ENCODE measurements around the gene NCR2.

NCR2 gene

GRCh38 chr6:41332241-41332640 is 3.2 kb upstream of the NCR2 start:
- H3K79me2 ChIP-seq (ENCODE audit: control insufficient read depth, insufficient read depth, low read length, unreplicated experiment), result no peaks in the 10 kb centered on the region
- H3K36me3 ChIP-seq (ENCODE audit: insufficient read depth, low read length), result no peaks in the 10 kb centered on the region
- H3K27ac ChIP-seq (ENCODE audit: low read depth, low read length), result no peak overlapping the region
- H3K27me3 ChIP-seq (ENCODE audit: insufficient read depth, low read length), result peaks cover 87% of the 10 kb centered on the region
- no peak overlapping the region for H3K4me3 ChIP-seq (ENCODE audit: low read depth, low read length)
- H3K4me1 ChIP-seq (ENCODE audit: control insufficient read depth, insufficient read depth, low read length, unreplicated experiment), result no peaks in the 10 kb centered on the region
- H2AFZ ChIP-seq (ENCODE audit: low read length, unreplicated experiment), result no peak overlapping the region

DNA sequence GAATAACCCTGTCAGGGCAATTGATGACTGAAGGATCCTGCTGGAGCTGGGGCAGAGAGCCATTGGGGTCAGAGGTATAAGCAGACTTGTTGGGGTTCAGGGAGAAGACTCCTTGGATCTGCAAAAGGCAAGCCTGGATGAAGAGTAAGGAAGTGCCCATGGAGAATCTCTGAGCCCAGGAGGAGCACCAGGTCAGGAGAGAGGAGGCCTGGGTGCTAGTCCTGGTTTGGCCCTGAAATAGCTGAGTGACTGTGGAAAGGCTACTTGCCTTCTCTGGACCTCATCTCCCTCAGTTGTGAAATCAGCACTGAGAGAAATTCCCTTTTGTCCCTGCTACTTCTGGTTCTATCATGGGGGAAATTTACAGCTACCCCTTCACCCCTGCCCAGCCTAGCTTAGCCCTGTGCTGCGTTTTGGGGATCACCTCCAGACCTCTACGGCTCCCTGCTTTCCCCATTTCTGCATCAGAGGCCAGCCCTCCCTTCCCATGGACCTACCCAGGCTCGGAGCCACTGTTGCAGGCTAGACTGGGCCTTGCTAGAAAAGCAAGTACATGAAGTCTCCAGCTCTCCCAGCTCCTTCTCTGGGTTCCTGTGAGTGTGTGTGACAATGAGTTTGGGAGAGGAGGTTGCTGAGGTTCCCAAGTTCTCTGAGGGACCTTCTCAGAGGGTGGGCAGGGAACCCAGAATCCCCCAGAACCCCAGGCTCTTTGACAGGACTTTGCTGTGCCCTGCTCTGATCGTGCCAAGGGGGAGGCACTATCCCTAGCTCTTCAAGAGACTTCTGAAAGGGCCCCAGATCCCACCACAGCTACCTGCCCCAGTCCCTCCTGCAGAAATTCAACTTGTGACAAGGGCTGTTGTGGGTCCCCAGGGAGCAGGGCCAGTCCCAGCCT is 2.3 kb upstream of the NCR2 start:
- Histone ChIP-seq H3K27me3 (ENCODE audit: insufficient read depth, low read length) (peaks cover 86% of the 10 kb centered on the region), H3K4me1 (ENCODE audit: control insufficient read depth, insufficient read depth, low read length, unreplicated experiment) (no peaks in the 10 kb centered on the region), H3K79me2 (ENCODE audit: control insufficient read depth, insufficient read depth, low read length, unreplicated experiment) (no peaks in the 10 kb centered on the region), H3K27ac (ENCODE audit: low read depth, low read length) (no peak overlapping the region), H2AFZ (ENCODE audit: low read length, unreplicated experiment) (no peak overlapping the region), H3K4me3 (ENCODE audit: low read depth, low read length) (no peak overlapping the region), H3K36me3 (ENCODE audit: insufficient read depth, low read length) (no peaks in the 10 kb centered on the region)

GRCh38 chr6:41334482-41335040 is 847 bp upstream of the NCR2 start:
- H3K27me3 ChIP-seq (ENCODE audit: insufficient read depth, low read length), result peaks cover 86% of the 10 kb centered on the region

DNA sequence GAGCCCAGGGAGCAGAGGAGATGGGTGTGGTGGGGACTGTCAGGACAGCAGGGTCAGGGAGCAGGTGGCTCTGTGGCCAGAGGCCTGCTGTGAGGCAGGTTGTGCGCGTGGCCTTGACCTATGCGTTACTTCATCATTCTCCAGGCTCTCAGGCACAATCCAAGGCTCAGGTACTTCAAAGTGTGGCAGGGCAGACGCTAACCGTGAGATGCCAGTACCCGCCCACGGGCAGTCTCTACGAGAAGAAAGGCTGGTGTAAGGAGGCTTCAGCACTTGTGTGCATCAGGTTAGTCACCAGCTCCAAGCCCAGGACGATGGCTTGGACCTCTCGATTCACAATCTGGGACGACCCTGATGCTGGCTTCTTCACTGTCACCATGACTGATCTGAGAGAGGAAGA is 535 bp downstream of the NCR2 start:
- H2AFZ ChIP-seq (ENCODE audit: low read length, unreplicated experiment), result no peak overlapping the region
- peaks cover 83% of the 10 kb centered on the region for H3K27me3 ChIP-seq (ENCODE audit: insufficient read depth, low read length)
- no peak overlapping the region for H3K27ac ChIP-seq (ENCODE audit: low read depth, low read length)
- H3K4me1 ChIP-seq (ENCODE audit: control insufficient read depth, insufficient read depth, low read length, unreplicated experiment), result no peaks in the 10 kb centered on the region
- no peaks in the 10 kb centered on the region for H3K36me3 ChIP-seq (ENCODE audit: insufficient read depth, low read length)
- H3K4me3 ChIP-seq (ENCODE audit: low read depth, low read length), result no peak overlapping the region
- H3K79me2 ChIP-seq (ENCODE audit: control insufficient read depth, insufficient read depth, low read length, unreplicated experiment), result no peaks in the 10 kb centered on the region

More at GRCh38 chr6:41334482-41335040, 847 bp upstream of the NCR2 start:
- no peak overlapping the region for H3K27ac ChIP-seq (ENCODE audit: low read depth, low read length)
- H3K36me3 ChIP-seq (ENCODE audit: insufficient read depth, low read length), result no peaks in the 10 kb centered on the region
- H3K4me1 ChIP-seq (ENCODE audit: control insufficient read depth, insufficient read depth, low read length, unreplicated experiment), result no peaks in the 10 kb centered on the region
- no peaks in the 10 kb centered on the region for H3K79me2 ChIP-seq (ENCODE audit: control insufficient read depth, insufficient read depth, low read length, unreplicated experiment)
- no peak overlapping the region for H3K4me3 ChIP-seq (ENCODE audit: low read depth, low read length)
- H2AFZ ChIP-seq (ENCODE audit: low read length, unreplicated experiment), result no peak overlapping the region

GRCh38 chr6:41336824-41337223 is 1.4 kb downstream of the NCR2 start:
- no peaks in the 10 kb centered on the region for H3K4me1 ChIP-seq (ENCODE audit: control insufficient read depth, insufficient read depth, low read length, unreplicated experiment)
- H3K79me2 ChIP-seq (ENCODE audit: control insufficient read depth, insufficient read depth, low read length, unreplicated experiment), result no peaks in the 10 kb centered on the region
- H3K27ac ChIP-seq (ENCODE audit: low read depth, low read length), result no peak overlapping the region
- no peaks in the 10 kb centered on the region for H3K36me3 ChIP-seq (ENCODE audit: insufficient read depth, low read length)
- H2AFZ ChIP-seq (ENCODE audit: low read length, unreplicated experiment), result no peak overlapping the region
- H3K4me3 ChIP-seq (ENCODE audit: low read depth, low read length), result no peak overlapping the region
- H3K27me3 ChIP-seq (ENCODE audit: insufficient read depth, low read length), result peaks cover 84% of the 10 kb centered on the region

DNA sequence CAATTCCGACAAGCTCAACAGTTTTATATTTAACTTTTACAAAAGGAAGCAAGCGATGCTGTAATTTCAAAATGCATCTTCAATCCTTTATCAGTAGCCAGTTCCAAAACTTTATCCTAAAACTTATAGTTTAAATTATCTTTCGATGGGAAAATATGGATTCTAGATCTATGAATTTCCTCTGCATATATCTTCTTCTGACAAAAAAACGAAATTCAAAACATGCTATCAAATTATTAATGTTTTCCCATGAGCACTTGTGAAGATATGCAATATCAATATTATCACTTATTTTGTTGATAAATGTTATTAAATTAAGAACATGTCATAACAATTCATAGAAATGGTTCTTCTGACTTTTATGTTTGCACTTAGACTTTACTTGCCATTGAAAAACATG is 2.3 kb downstream of the NCR2 start:
- Histone ChIP-seq H3K4me1 (ENCODE audit: control insufficient read depth, insufficient read depth, low read length, unreplicated experiment) (no peaks in the 10 kb centered on the region), H3K36me3 (ENCODE audit: insufficient read depth, low read length) (no peaks in the 10 kb centered on the region), H3K4me3 (ENCODE audit: low read depth, low read length) (no peak overlapping the region), H3K27ac (ENCODE audit: low read depth, low read length) (no peak overlapping the region), H3K79me2 (ENCODE audit: control insufficient read depth, insufficient read depth, low read length, unreplicated experiment) (no peaks in the 10 kb centered on the region), H2AFZ (ENCODE audit: low read length, unreplicated experiment) (no peak overlapping the region), H3K27me3 (ENCODE audit: insufficient read depth, low read length) (peaks cover 84% of the 10 kb centered on the region)

- H3K4me1 ChIP-seq (ENCODE audit: control insufficient read depth, insufficient read depth, low read length, unreplicated experiment), result no peaks in the 10 kb centered on the region
- H3K79me2 ChIP-seq (ENCODE audit: control insufficient read depth, insufficient read depth, low read length, unreplicated experiment), result no peaks in the 10 kb centered on the region
- peaks cover 84% of the 10 kb centered on the region for H3K27me3 ChIP-seq (ENCODE audit: insufficient read depth, low read length)
- H3K36me3 ChIP-seq (ENCODE audit: insufficient read depth, low read length), result no peaks in the 10 kb centered on the region
- no peak overlapping the region for H3K4me3 ChIP-seq (ENCODE audit: low read depth, low read length)
- no peak overlapping the region for H2AFZ ChIP-seq (ENCODE audit: low read length, unreplicated experiment)
- H3K27ac ChIP-seq (ENCODE audit: low read depth, low read length), result no peak overlapping the region
These were observed 3.3 kb downstream of the NCR2 start for GRCh38 chr6:41338659-41339058.

DNA sequence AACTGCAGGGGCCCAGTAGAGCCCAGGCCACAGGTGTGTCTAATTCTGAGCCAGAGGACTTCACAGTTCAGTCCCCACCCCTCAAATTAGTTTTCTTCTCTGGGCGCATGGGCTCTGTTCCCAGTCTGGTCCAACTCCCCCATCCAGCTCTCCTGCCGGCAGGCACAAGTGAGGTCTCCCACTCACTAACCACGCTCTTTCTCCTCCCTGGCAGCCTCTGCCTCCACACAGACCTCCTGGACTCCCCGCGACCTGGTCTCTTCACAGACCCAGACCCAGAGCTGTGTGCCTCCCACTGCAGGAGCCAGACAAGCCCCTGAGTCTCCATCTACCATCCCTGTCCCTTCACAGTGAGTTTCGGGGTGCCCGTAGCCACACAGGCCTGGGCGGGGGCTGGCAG is 6.2 kb downstream of the NCR2 start:
- H3K4me1 ChIP-seq (ENCODE audit: control insufficient read depth, insufficient read depth, low read length, unreplicated experiment), result no peaks in the 10 kb centered on the region
- no peak overlapping the region for H3K4me3 ChIP-seq (ENCODE audit: low read depth, low read length)
- no peak overlapping the region for H3K27ac ChIP-seq (ENCODE audit: low read depth, low read length)
- H2AFZ ChIP-seq (ENCODE audit: low read length, unreplicated experiment), result no peak overlapping the region
- H3K79me2 ChIP-seq (ENCODE audit: control insufficient read depth, insufficient read depth, low read length, unreplicated experiment), result no peaks in the 10 kb centered on the region
- peaks cover 86% of the 10 kb centered on the region for H3K27me3 ChIP-seq (ENCODE audit: insufficient read depth, low read length)
- no peaks in the 10 kb centered on the region for H3K36me3 ChIP-seq (ENCODE audit: insufficient read depth, low read length)

DNA sequence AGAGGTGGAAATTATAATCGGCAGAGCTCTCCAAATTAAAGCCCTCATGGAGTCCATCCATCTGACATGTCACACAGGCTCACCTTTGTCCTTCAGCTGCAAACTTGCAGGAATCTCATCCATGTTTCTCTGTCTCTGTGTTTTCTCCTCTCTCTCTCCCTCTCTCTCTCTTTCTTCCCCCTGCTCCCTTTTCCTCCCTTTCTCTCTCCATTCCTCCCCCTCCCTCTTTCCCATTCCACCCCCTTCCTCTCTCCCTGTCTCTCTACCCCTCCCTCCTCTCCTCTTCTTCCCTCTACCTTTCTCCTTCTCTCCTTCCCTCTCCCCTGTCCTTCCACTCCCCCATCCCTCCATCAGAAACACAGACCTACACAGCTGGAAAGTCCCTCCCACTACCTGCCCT is 6.8 kb downstream of the NCR2 start:
- H3K27ac ChIP-seq (ENCODE audit: low read depth, low read length), result no peak overlapping the region
- peaks cover 81% of the 10 kb centered on the region for H3K27me3 ChIP-seq (ENCODE audit: insufficient read depth, low read length)
- no peaks in the 10 kb centered on the region for H3K79me2 ChIP-seq (ENCODE audit: control insufficient read depth, insufficient read depth, low read length, unreplicated experiment)
- no peak overlapping the region for H2AFZ ChIP-seq (ENCODE audit: low read length, unreplicated experiment)
- no peaks in the 10 kb centered on the region for H3K4me1 ChIP-seq (ENCODE audit: control insufficient read depth, insufficient read depth, low read length, unreplicated experiment)
- H3K36me3 ChIP-seq (ENCODE audit: insufficient read depth, low read length), result no peaks in the 10 kb centered on the region
- no peak overlapping the region for H3K4me3 ChIP-seq (ENCODE audit: low read depth, low read length)

DNA sequence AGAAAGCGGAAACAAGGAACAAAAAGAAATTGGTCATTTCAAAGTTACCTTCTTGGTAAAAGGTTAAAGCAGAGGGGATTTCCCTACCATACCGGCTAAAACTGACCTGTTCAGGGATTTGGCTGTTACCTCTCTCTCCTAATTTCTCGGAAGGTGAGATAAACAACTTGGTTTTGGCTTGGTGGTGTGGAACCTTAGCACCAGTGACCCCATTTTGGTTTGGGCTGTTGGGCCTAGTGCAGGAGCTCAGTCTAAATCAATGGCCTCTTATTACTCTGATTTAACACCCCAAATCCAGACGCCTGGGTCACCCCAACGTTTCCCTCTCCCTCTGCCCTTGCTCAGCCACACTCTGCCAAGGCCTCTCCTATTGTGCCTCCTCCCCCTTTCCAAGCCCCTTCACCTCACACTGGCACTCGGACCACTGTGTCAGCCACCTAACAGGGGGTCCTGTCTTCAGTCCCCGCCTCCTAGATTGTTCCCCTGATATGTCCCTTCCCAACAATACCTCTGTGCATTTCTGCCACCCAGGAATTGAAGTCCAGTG is 8.3 kb downstream of the NCR2 start:
- Histone ChIP-seq H3K4me3 (ENCODE audit: low read depth, low read length) (no peak overlapping the region), H3K27me3 (ENCODE audit: insufficient read depth, low read length) (peaks cover 75% of the 10 kb centered on the region), H3K27ac (ENCODE audit: low read depth, low read length) (no peak overlapping the region)

DNA sequence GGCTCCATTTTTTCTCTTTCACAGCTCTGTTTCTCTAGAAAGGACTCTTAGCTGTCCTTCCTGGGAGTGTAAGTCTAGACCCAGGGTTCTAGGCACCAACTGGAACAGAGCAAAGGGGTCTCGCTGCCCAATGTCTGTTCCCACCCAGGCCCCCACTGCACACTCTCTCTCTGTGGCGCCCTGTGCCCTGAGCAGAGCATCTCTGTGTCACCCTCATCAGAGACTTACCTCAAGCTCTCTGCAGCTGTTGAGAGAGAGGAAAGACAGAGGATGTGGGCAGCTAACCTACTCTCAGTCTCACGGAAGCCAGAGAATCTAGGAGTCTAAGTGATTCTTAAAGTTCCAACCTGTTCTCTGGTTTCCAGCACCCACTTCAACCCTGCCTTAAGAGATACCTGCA is 9.5 kb downstream of the NCR2 start:
- no peak overlapping the region for H2AFZ ChIP-seq (ENCODE audit: low read length, unreplicated experiment)

More for the DNA sequence above, 8.3 kb downstream of the NCR2 start:
- H3K4me1 ChIP-seq (ENCODE audit: control insufficient read depth, insufficient read depth, low read length, unreplicated experiment), result no peaks in the 10 kb centered on the region
- H3K36me3 ChIP-seq (ENCODE audit: insufficient read depth, low read length), result no peaks in the 10 kb centered on the region
- no peak overlapping the region for H2AFZ ChIP-seq (ENCODE audit: low read length, unreplicated experiment)
- no peaks in the 10 kb centered on the region for H3K79me2 ChIP-seq (ENCODE audit: control insufficient read depth, insufficient read depth, low read length, unreplicated experiment)

More for the DNA sequence above, 9.5 kb downstream of the NCR2 start:
- H3K4me1 ChIP-seq (ENCODE audit: control insufficient read depth, insufficient read depth, low read length, unreplicated experiment), result no peaks in the 10 kb centered on the region
- no peak overlapping the region for H3K4me3 ChIP-seq (ENCODE audit: low read depth, low read length)
- no peaks in the 10 kb centered on the region for H3K36me3 ChIP-seq (ENCODE audit: insufficient read depth, low read length)
- no peaks in the 10 kb centered on the region for H3K79me2 ChIP-seq (ENCODE audit: control insufficient read depth, insufficient read depth, low read length, unreplicated experiment)
- H3K27ac ChIP-seq (ENCODE audit: low read depth, low read length), result no peak overlapping the region
- peaks cover 80% of the 10 kb centered on the region for H3K27me3 ChIP-seq (ENCODE audit: insufficient read depth, low read length)
